CD4-positive, alpha-beta T cell treated with Interleukin-6 at 100 ng/mL for 8 hours (primary cell): ENCODE measurements around the gene GBF1.
"Not testable (repeated sequence)": the region's sequence is repeated elsewhere in the genome, so short reads cannot be mapped to it uniquely, and the experiment has no call there.

ENCODE experiments used
- DNase-seq: peaks from one replicate; pipeline ENCODE4 v3.0.0-alpha.2; 2020; ENCODE audit warnings: mixed read lengths, low spot score

GBF1 gene

GRCh38 chr10:102245082-102245931 is at the start of gene GBF1:
Gene GBF1 (plus strand): TSS chr10:102245532. CDS start chr10:102258939, 13,407 bp downstream.
- DNase-seq = peak; percentile 97

- no peak for DNase-seq
These were observed 48.4 kb upstream of the GBF1 start for GRCh38 chr10:102196893-102197292.

- no peak for DNase-seq
These were observed 47.3 kb upstream of the GBF1 start for GRCh38 chr10:102198027-102198426.

GRCh38 chr10:102200751-102201640 is 44.3 kb upstream of the GBF1 start:
- DNase-seq = no peak

GRCh38 chr10:102202386-102202785 is 42.9 kb upstream of the GBF1 start:
- no peak for DNase-seq

- no peak for DNase-seq
These were observed 36.9 kb upstream of the GBF1 start for GRCh38 chr10:102208311-102209035.

GRCh38 chr10:102211615-102212299 is 33.6 kb upstream of the GBF1 start:
- no peak for DNase-seq

- not testable (repeated sequence) for DNase-seq
These were observed 31.7 kb upstream of the GBF1 start for GRCh38 chr10:102213599-102213998.

GRCh38 chr10:102219370-102219769 is 26.0 kb upstream of the GBF1 start:
- no peak for DNase-seq

GRCh38 chr10:102220612-102221011 is 24.7 kb upstream of the GBF1 start:
- DNase-seq = no peak

GRCh38 chr10:102222797-102223196 is 22.5 kb upstream of the GBF1 start:
- DNase-seq = no peak

GRCh38 chr10:102225646-102226541 is 19.4 kb upstream of the GBF1 start, which contains the start of gene ELOVL3:
Gene ELOVL3 (plus strand): TSS chr10:102226299. CDS start chr10:102226549, 250 bp downstream.
- peak; percentile 85 for DNase-seq

- DNase-seq = no peak
These were observed 18.8 kb upstream of the GBF1 start for GRCh38 chr10:102226542-102226870.

GRCh38 chr10:102227050-102227449 is 18.3 kb upstream of the GBF1 start:
- no peak for DNase-seq

- peak; percentile 83 for DNase-seq
These were observed 15.5 kb upstream of the GBF1 start for GRCh38 chr10:102229810-102230263.

GRCh38 chr10:102230264-102230860 is 15.0 kb upstream of the GBF1 start:
- no peak for DNase-seq

GRCh38 chr10:102230861-102231356 is 14.4 kb upstream of the GBF1 start:
- DNase-seq = peak; percentile 33

- peak; percentile 40 for DNase-seq
These were observed 13.7 kb upstream of the GBF1 start for GRCh38 chr10:102231357-102232318.

- DNase-seq = no peak
These were observed 11.3 kb upstream of the GBF1 start for GRCh38 chr10:102233997-102234396.
